Measurements from ENCODE around the gene STRA8. TPM values are rescaled to one million over a fixed set of nuclear protein-coding genes. Genes with fewer than 3 reads are reported as not detected.

Gene STRA8
- total RNA-seq, 4 donors from 2014 or later: not detected

DNA sequence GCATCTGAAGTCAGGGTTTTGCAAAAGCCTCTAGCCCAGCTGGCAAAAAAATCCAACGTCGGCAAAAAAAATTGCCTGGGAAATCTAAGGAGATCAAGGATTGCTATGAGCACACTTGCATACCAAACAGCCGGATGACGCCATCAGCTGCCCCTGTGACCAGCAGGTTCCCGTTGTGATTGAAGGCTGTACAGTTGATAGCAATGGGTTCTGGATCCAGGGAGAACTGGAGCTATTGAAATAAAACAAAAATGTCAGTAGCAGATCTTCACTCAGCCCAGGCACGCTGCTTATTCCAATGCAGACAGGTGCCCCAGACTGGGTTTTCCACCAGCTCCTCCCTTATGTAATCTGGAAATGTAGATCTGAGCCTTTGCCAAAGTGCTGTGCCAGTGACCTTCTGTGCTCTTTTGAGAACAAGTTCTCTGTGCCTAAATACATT, 44.4 kb upstream of the STRA8 start:
- no peak for ATAC-seq (ENCODE audit: low FRiP score)
- no peak for DNase-seq (ENCODE audit: low spot score)
- no peak for TF ChIP-seq CTCF (IDR thresholded peaks at IDR 0.05)

DNA sequence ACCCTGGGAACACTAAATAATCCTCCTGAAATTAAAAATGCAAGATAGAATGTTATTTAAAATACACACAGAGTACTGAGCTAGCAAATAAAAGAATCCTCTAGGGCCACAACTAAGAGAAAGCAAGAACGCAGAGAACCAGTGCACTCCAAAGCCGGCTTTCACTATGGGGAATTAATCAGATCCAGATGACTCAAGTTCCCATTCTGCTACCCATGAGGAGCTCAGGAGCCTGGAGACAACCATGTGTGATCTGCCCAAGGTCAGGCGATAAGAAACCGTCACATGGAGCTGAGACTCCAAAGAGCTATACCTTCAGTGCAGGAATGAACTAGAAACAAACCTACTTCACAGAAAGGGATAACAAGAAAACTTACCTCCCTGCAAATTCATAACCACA, 43.7 kb upstream of the STRA8 start:
- DNase-seq (ENCODE audit: low spot score) (no peak), ATAC-seq (ENCODE audit: low FRiP score) (no peak)
- no peak for TF ChIP-seq CTCF (IDR thresholded peaks at IDR 0.05)

GRCh38 chr7:135190703-135191102, 42.9 kb upstream of the STRA8 start:
- DNase-seq (ENCODE audit: low spot score) (no peak), ATAC-seq (ENCODE audit: low FRiP score) (no peak)
- TF ChIP-seq CTCF (IDR thresholded peaks at IDR 0.05): no peak

DNA sequence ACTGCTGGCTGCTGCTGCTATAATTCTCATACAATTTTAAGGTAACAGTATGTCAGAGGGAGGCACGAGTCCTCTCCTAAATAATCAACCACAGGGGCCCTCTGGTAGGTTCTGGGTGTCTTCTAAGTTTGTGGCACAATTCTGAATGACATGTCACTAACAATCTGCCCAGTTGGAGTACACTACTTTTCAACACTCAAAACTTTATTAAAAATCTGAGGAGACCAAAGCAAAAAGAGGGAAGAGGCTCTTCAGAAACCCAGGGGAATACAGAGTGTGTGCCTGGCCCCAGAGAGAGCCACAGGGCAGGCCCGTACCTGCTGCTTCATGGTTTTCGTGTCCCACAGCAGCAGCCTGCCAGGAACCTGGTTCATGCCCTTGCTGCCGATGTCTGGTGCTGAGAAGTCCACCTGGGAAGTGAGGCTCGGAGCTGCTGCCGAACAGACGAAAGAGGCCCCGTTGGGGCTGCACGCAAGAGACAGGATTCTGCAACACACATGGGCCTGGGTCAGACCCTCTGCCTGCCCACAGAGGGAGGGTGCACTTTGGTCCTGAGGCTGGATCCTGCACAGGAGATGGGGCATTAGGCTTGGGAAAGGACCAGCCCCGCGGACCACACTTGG, 40.6 kb upstream of the STRA8 start:
- ATAC-seq (ENCODE audit: low FRiP score) (no peak), DNase-seq (ENCODE audit: low spot score) (no peak)
- no peak for TF ChIP-seq CTCF (IDR thresholded peaks at IDR 0.05)

DNA sequence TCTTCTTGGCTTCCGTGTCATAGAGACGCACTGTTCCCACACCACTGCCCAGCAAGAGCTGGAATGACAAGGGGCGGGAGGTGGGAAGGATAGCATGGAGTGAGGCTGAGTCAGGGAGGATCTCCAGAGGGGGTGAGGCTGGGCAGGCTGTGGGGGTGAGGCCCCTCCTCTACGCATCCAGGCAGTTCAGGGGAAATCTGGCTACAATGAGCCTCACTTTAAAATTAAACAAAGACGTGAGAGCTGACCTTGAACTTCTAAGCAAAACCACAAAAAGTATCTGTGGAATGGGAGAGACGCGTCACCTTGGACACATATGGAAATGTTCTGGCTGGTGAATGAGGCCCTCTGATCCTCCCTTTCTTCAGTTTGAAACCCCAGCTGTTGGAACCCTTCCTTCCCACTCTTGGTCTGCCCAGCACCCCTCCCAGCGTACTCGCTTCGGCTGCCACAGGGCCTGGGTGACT, 40.0 kb upstream of the STRA8 start:
- ATAC-seq (ENCODE audit: low FRiP score): no peak
- TF ChIP-seq CTCF (IDR thresholded peaks at IDR 0.05): no peak
- DNase-seq (ENCODE audit: low spot score): no peak

GRCh38 chr7:135194494-135195095, 39.0 kb upstream of the STRA8 start:
- DNase-seq (ENCODE audit: low spot score): no peak
- no peak for TF ChIP-seq CTCF (IDR thresholded peaks at IDR 0.05)
- no peak for ATAC-seq (ENCODE audit: low FRiP score)

GRCh38 chr7:135195156-135195555, 38.5 kb upstream of the STRA8 start:
- DNase-seq (ENCODE audit: low spot score): no peak
- TF ChIP-seq CTCF (IDR thresholded peaks at IDR 0.05): no peak

More at GRCh38 chr7:135195156-135195555, 38.5 kb upstream of the STRA8 start:
- ATAC-seq (ENCODE audit: low FRiP score): no peak
